ENCODE measurements around the gene ACTL10.
A peak's percentile ranks its signal among the peaks of the same experiment; 100 is the strongest.
"Not testable (repeated sequence)": the region's sequence is repeated elsewhere in the genome, so short reads cannot be mapped to it uniquely, and the experiment has no call there.

The ACTL10 gene

DNA sequence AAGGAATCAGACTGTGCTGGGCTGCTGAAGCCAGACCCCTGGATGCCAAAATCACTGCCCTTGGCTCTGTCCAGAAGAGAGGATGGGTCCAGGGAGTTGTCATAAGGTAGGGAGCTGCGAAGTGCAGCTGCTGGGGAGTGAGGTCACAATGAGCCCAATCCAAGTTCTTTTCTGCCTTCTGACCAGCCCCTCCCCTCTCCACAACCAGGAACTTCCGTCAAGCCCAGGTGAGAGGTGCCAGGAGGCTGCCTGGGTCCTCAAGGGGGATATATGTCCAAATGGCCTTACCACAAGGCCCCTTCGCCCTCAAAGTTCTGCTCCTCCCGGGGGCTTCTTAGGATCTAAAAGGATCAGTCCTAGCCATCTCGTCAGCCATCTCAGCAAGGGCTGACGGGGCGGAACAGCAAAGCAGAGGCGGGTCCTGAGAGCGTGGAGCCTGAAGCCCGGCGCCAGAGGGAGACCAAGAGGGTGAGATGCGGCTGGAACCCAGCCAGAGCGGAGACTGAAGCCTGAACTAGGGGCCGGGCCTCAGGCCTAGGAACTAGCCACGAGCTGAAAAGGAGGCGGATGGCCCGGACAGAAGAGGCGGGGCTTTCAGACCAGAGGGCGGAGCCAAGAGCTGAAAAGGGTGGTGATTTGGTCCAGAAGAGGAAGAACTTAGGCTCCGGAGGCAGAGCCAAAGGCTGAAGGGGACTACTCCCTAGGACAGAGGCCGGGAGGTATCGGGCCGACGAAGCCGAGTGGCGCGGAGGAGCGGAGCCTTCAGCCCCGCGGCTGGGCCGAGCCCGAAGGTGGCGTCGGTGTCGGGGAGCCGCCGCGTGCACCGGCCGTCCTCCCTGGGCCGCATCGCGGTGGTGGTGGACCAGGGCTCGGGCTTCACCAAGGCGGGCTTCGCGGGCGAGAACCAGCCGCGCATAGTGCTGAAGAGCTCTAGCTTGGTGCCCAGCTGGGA, at the start of gene ACTL10:
Gene ACTL10, plus strand, starts transcription at position 651 of the 952 bp plus-strand sequence. CDS start 555 bp downstream, outside the sequence.
- DNase-seq = peak; percentile 55 to 83 (median 68)

DNA sequence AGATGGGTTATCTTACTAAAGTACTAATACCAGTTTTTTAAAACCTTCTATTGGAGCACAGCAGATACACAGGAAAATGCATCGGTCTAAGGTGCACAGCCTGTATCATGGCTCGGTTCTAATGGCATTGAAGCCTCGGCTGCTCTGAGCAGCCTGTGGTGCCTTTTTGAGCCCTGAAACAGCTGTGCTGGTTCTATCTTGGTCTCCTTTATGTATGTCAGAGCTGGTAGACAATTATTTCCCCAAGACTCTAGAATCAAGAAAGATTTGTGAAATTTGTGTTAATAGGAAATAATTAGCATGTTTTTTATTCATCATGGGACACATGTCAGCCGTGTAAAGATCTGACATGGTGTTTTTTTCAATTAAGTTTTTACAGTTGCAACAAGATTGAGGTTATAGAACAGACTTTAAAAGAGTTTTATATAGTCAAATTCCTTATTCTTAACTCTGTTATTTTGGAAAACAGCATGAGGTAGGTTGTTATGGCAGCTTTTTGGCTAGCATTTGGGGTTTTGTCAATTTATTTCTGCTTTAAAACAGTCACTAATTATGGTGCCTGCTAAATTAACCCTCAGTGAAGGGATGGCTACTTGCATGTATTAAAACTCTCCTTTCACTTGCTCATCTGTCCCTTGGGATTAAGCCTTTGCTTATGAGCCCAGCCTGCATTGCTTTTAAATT, 44.9 kb upstream of the ACTL10 start:
- DNase-seq = no peak

- no peak for DNase-seq
Measured at GRCh38 chr20:33622705-33623365, 43.9 kb upstream of the ACTL10 start.

GRCh38 chr20:33624399-33624798, 42.3 kb upstream of the ACTL10 start:
- peak in 2 of 5 experiments; percentile 41 to 60 for DNase-seq

DNA sequence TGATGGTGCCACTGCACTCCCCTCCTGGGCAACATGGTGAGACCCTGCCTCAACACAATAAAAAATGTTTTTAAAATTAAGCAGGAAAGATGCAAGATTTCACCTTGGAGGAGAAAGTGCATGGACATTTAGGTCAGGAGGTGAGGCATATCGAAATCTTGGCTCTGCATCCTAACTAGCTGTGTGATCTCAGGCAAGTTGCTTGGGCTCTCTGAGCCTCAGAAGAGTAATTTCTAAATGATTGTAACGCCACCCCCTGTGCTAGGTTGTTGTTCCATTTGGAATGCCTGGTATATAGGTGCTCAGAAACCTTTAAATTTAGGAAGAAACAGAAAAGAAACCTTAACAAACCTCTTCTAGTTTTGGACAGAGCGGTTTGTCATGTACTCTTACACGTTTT, 40.6 kb upstream of the ACTL10 start:
- DNase-seq = no peak

- DNase-seq = no peak
Measured at GRCh38 chr20:33627577-33628216, 39.0 kb upstream of the ACTL10 start.

DNA sequence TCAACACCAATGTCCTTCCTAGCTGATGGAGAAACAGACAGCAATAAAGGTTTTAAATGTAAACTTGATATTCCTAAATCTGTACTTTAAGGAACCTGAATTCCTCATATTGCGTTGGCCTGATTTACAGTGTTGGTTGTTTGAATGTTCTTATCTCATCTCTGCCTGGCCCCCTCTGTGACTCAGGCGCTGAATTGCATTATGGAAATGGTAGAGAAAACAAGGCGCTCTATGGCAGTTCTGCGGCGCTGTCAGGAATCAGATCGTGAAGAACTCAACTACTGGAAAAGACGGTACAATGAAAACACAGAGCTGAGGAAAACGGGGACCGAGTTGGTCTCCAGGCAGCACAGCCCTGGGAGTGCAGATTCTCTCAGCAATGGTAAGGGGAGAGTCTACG, 37.2 kb upstream of the ACTL10 start:
- no peak for DNase-seq

- no peak for DNase-seq
Measured at GRCh38 chr20:33629979-33630378, 36.8 kb upstream of the ACTL10 start.

GRCh38 chr20:33630507-33630906, 36.2 kb upstream of the ACTL10 start:
- no peak for DNase-seq

GRCh38 chr20:33631910-33632309, 34.8 kb upstream of the ACTL10 start:
- DNase-seq = not testable (repeated sequence)

DNA sequence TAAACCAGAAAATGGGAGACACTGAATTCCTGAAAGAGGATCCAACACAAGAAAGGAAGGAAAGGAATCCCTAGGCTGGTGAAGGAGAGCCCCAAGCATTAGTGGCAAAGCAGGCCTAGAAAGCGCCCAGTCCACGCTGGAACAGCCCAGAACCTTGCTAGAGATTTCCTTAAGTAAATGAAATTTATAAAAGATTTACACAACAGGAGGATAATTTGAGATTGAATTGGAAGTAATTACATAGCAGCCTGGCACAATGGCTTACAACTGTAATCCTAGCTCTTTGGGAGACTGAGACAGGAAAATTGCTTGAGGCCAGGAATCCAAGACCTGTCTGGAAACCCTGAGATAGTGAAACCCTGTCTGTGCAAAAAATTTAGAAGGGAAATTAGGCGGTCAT, 31.4 kb upstream of the ACTL10 start:
- no peak for DNase-seq

DNA sequence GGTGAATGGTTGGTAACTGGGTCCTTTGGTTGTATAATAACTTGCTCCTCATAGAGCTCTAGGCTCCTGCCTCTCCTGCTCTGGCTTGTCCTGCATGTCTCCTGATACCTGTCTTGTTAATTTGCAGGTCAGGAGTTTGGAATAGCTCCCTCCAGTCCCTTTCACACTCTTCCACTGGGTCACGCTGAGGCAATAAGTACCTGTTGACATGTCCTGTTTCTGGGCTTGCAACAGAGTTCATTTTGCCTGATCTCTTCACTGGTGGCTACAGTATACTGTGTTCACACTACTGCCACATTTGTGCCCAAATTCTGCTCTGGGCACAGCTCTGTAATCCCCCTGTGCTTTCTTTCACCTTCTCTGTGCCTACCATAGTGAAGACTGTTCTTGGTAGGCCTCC, 30.0 kb upstream of the ACTL10 start:
- no peak for DNase-seq

- DNase-seq = no peak
Measured at GRCh38 chr20:33640287-33640686, 26.5 kb upstream of the ACTL10 start.

- no peak for DNase-seq
Measured at GRCh38 chr20:33644313-33645071, 22.3 kb upstream of the ACTL10 start.

DNA sequence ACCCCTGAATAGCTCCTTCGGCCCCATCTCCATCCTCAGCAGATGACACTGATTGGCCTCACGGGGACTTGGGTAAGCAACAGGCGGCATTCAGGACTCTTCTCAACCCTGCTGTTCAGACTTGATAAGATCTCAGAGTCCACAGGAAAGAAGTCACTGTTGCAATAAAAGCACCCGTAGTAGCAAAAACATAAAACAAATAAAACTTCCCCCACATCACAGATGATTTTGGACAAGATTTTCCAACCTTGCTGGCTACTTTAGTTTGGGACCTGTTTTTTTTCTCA, 21.7 kb upstream of the ACTL10 start:
- DNase-seq = no peak

DNA sequence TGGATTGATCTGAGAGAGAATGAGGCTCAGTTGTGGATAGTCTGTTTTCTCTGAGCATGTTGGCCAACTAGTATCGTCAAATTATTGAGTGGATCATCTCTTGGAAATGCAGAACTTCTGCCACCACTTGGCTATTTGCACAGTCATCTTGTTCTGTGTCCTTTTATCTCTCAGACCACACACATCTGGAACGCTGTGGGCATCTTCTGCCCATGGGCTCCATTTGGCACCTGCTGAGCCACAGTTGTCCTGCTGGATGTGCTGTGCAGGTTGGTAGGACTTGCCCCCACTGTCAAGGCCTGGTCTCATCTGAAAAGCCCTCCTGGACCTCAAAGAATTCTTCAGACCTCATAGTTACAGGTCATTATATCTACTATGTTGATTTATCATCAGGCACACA, 21.3 kb upstream of the ACTL10 start:
- DNase-seq = no peak

DNA sequence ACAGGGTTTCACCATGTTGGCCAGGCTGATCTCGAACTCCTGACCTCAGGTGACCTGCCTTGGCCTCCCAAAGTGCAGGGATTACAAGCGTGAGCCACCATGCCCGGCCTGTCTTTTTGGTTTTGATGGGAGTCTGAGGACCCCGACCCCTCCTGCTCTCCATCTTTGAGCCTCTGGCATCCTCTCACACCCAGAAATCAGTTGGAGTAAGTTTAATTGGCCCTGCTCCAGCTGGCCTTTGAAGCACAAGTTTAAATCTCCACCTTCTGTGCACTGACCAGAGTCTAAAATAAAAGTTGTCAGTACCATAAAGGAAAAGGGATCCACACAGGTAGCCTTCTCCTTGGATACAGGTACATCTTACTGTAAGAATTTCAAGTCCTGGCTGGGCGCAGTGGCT, 20.6 kb upstream of the ACTL10 start:
- DNase-seq = no peak

GRCh38 chr20:33646959-33647602, 19.7 kb upstream of the ACTL10 start:
- DNase-seq = not testable (repeated sequence)

DNA sequence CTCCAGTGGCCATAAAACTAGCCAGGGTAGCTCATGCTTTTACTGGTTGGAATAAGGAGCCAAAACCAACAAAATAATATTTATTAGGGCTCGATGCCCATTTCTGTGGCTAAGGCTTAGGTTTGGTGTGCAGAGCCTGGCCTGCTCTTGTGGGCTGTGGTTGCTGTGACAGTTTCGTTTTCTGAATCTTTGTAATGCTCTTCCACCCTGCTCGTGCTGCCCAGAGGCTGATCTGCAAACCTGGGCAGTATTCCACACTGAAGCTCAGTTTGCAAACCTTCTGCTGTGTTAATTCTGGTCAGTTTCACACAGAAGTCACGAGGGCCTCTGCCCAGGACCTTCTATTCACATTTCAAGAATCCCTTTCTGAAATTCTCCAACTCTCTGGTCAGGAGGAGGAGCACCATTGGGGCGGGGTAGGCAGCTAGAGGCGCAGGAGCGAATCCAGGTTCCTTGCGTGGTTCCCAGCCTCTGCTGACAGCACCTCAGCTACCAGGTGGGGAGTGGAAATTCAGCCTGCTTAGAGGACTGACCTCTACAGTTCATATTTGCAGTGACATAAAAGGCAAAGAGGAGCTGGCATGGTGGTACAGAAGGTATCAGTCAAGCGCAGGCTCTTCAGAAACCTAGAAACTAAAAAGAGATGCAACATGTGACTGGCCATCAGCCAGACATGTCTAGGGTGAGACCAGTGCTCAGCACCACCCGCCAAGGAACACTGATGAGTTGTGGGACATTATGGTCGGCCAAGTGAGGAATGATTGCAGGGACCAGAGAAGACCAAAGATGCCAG, 18.9 kb upstream of the ACTL10 start:
- DNase-seq = peak in 1 of 5 experiments; percentile 62

DNA sequence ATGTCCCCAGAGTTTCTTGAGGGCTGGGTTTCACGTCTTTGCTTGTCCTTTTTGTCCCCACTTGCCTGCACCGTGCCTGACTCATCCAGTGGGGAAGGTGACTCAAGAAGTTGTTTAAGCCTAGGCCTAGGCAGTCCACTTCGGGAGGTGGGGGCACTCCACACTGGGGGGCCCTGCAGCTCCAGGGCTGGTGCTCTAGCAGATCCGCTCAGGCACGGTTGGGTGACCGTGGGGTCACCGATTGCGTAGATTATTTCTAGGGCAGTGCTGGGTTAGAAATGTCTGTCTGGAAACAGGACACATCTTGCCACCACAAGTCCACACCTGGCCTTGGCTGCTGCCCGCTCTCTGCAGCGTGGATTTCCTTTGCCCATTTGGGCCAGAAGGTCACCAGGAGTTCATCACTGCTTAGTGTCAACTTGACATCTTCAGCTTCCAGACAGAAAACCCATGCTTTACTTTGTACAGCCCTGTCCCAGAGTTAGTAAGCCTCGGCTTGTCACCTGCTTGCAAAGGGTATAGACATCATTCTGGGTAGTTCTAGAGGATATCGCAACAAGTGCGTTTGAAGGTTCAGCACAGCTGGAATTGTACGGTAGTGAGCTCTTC, 18.2 kb upstream of the ACTL10 start:
- no peak for DNase-seq
